Globus pallidus (tissue), 1 donor: ENCODE results near the gene KLHL24.
A peak's percentile ranks its signal among the peaks of the same experiment; 100 is the strongest.
"Not testable (repeated sequence)": the region's sequence is repeated elsewhere in the genome, so short reads cannot be mapped to it uniquely, and the experiment has no call there.

Source experiments
- DNase-seq: peaks from one replicate; pipeline ENCODE4 v3.0.0-alpha.2; 2015; ENCODE audit warnings: low spot score

KLHL24 gene

GRCh38 chr3:183635431-183636220, at the start of gene KLHL24:
KLHL24 (plus strand) TSS chr3:183635623; CDS start chr3:183650357, 14,734 bp downstream.
- DNase-seq, result peak; percentile 97

GRCh38 chr3:183586477-183586876, 48.9 kb upstream of the KLHL24 start:
- no peak for DNase-seq

- DNase-seq, result peak; percentile 47
These were observed 48.1 kb upstream of the KLHL24 start for GRCh38 chr3:183587336-183587735.

- DNase-seq, result no peak
These were observed 45.0 kb upstream of the KLHL24 start for GRCh38 chr3:183590442-183590841.

GRCh38 chr3:183591881-183592521, 43.4 kb upstream of the KLHL24 start:
- DNase-seq, result no peak

- no peak for DNase-seq
These were observed 42.6 kb upstream of the KLHL24 start for GRCh38 chr3:183592821-183593220.

GRCh38 chr3:183594636-183595035, 40.8 kb upstream of the KLHL24 start:
- DNase-seq, result no peak

- DNase-seq, result no peak
These were observed 37.5 kb upstream of the KLHL24 start for GRCh38 chr3:183597959-183598358.

GRCh38 chr3:183611326-183611725, 24.1 kb upstream of the KLHL24 start:
- not testable (repeated sequence) for DNase-seq

GRCh38 chr3:183613366-183614285, 21.8 kb upstream of the KLHL24 start:
- DNase-seq, result peak; percentile 33

- no peak for DNase-seq
These were observed 16.9 kb upstream of the KLHL24 start for GRCh38 chr3:183618542-183618941.

- no peak for DNase-seq
These were observed 16.4 kb upstream of the KLHL24 start for GRCh38 chr3:183619010-183619409.

GRCh38 chr3:183619624-183620251, 15.7 kb upstream of the KLHL24 start:
- no peak for DNase-seq

GRCh38 chr3:183620252-183620628, 15.2 kb upstream of the KLHL24 start:
- DNase-seq, result no peak

- DNase-seq, result not testable (repeated sequence)
These were observed 12.9 kb upstream of the KLHL24 start for GRCh38 chr3:183622473-183622872.

GRCh38 chr3:183626877-183627594, 8.4 kb upstream of the KLHL24 start:
- DNase-seq, result no peak

GRCh38 chr3:183629546-183630301, 5.7 kb upstream of the KLHL24 start:
- no peak for DNase-seq

GRCh38 chr3:183631715-183632114, 3.7 kb upstream of the KLHL24 start:
- DNase-seq, result no peak

GRCh38 chr3:183632725-183633124, 2.7 kb upstream of the KLHL24 start:
- DNase-seq, result not testable (repeated sequence)

- no peak for DNase-seq
These were observed 716 bp upstream of the KLHL24 start for GRCh38 chr3:183634707-183635106.

- no peak for DNase-seq
These were observed 354 bp upstream of the KLHL24 start for GRCh38 chr3:183635107-183635430.
